Measurements from ENCODE around the gene ALDH8A1.
A peak's percentile ranks its signal among the peaks of the same experiment; 100 is the strongest.

The ALDH8A1 gene

DNA sequence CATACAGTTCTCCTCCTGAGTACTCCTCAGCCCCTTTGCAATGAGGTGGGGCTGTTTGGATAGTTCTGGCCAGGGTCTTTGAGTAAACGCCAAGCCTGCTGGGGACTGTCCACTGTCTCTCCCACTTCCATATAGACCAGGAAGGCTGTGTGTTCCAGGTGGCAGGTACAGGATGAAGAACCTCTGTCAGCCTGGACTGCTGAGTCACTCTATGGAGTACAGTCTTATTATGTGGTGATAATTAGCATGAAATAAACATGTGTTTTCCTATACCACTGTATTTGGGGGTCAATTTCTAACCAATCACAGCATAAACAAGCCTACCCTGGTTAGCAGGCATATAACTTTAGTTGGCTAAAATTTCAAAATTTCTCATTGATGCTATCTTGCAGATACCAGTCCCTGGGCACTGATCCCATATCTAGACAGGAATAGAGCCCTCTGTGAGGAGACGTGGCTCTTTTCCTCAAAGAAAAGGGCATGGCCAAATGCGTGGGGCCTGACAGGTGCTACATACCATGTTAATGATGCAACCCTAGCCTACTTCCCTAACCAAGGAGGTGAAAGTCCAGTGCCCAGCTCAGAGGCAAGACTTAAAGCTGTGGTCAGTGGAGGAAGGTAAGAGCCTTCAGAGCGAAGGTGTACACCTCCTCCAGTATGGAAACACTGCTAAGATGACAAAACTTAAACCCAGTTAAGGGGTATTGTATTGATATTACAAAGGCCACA lies 4.5 kb upstream of the ALDH8A1 start:
- H3K27me3 ChIP-seq (replicated peaks; ENCODE audit: control insufficient read depth, insufficient read depth, low read length, poor library complexity, severe bottlenecking) = no peaks in the 10 kb centered on the region
- no peaks in the 10 kb centered on the region for H3K36me3 ChIP-seq (ENCODE audit: control insufficient read depth, insufficient read depth, low read length)
- no peak for DNase-seq
- H3K9me3 ChIP-seq (ENCODE audit: control insufficient read depth, low read length) = no peaks in the 10 kb centered on the region
- no peak overlapping the region for H3K4me3 ChIP-seq (ENCODE audit: insufficient read depth, low read depth, low read length, poor library complexity, severe bottlenecking)
- H3K4me1 ChIP-seq (ENCODE audit: control insufficient read depth, insufficient read depth, low read length, poor library complexity, severe bottlenecking) = no peaks in the 10 kb centered on the region
- H3K27ac ChIP-seq (ENCODE audit: insufficient read depth, low read length, poor library complexity, severe bottlenecking) = no peak overlapping the region

DNA sequence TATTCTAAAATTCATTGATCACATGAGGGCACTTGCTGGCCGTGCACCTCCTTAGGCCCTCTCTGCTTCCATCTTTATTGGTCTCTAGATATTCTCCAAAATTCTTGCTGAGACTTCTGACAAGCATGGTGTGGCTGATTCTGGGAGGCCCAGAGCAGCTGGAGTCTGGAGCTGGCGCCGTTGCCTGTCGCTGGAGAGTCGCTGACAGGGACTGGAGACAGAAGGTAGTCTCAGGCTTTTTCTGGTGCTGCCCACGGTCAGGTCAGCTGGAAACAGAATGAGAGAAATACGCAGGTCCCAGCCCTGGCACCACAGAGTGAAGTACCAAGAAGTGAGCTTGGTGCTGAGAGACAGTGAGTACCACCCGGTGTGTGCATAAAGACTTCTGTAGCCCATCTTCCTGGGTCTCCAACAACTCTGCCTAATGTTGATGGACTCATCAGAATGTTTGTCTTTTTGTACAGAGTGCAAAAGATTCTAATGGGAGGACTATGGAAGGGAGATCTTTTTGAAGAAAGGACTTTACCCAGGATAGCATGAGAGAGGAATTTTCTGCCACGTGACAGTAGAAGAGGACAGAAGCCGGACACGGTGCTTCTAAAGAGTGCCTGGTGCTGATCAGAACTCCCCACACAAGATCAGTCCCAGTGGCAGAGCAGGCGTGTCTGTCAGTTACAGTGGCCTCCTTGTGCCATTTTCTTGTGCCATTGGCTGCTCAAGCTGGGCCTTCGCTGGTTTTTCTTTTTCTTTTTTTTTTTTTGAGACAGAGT lies 1.8 kb upstream of the ALDH8A1 start:
- Histone ChIP-seq H3K4me1 (ENCODE audit: control insufficient read depth, insufficient read depth, low read length, poor library complexity, severe bottlenecking) (no peaks in the 10 kb centered on the region), H3K9me3 (ENCODE audit: control insufficient read depth, low read length) (no peaks in the 10 kb centered on the region), H3K4me3 (ENCODE audit: insufficient read depth, low read depth, low read length, poor library complexity, severe bottlenecking) (no peak overlapping the region), H3K27ac (ENCODE audit: insufficient read depth, low read length, poor library complexity, severe bottlenecking) (no peak overlapping the region), H3K36me3 (ENCODE audit: control insufficient read depth, insufficient read depth, low read length) (no peaks in the 10 kb centered on the region), H3K27me3 (replicated peaks; ENCODE audit: control insufficient read depth, insufficient read depth, low read length, poor library complexity, severe bottlenecking) (no peaks in the 10 kb centered on the region)
- DNase-seq = no peak

DNA sequence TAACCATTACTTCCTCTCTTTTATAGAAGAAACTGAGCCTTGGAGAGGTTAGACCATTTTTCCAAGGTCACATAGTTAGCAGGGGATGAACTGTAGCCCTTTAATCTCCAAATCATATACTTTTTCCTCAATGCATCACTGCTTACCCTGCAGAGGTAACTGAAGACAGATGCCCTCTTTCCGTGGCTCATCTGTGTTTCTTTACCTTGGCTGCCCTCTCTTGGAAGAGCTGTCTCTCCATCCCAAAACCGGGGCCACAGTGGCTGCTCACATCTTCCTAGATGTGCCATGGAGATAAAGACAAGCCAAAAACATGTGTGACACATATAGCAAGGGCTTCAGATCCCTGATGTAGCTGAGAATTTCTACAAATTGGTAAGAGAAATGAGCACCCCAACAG lies 581 bp upstream of the ALDH8A1 start:
- H3K36me3 ChIP-seq (ENCODE audit: control insufficient read depth, insufficient read depth, low read length) = no peaks in the 10 kb centered on the region
- no peaks in the 10 kb centered on the region for H3K4me1 ChIP-seq (ENCODE audit: control insufficient read depth, insufficient read depth, low read length, poor library complexity, severe bottlenecking)
- no peak overlapping the region for H3K27ac ChIP-seq (ENCODE audit: insufficient read depth, low read length, poor library complexity, severe bottlenecking)
- H3K27me3 ChIP-seq (replicated peaks; ENCODE audit: control insufficient read depth, insufficient read depth, low read length, poor library complexity, severe bottlenecking) = no peaks in the 10 kb centered on the region
- no peaks in the 10 kb centered on the region for H3K9me3 ChIP-seq (ENCODE audit: control insufficient read depth, low read length)
- DNase-seq = no peak
- H3K4me3 ChIP-seq (ENCODE audit: insufficient read depth, low read depth, low read length, poor library complexity, severe bottlenecking) = no peak overlapping the region

DNA sequence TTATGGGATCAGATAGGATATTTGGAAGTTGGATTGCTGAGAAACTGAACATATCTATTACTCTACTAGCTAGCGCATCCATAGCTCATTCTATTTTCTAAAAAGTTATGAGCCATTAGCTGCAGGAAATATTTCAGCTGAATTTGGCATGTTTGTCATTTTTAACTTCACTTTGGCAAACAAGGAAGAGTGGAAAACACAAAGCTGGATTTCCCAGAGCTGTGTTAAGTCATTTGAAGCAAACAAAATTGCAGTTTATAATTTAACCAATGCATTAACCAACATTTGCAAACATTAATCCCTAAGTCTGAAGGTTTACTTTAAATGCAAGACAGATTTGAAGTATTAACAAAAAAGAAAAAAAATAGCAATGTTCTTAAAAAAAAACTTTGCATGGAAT lies 1.2 kb downstream of the ALDH8A1 start:
- Histone ChIP-seq H3K27me3 (replicated peaks; ENCODE audit: control insufficient read depth, insufficient read depth, low read length, poor library complexity, severe bottlenecking) (no peaks in the 10 kb centered on the region), H3K4me1 (ENCODE audit: control insufficient read depth, insufficient read depth, low read length, poor library complexity, severe bottlenecking) (no peaks in the 10 kb centered on the region), H3K4me3 (ENCODE audit: insufficient read depth, low read depth, low read length, poor library complexity, severe bottlenecking) (no peak overlapping the region), H3K36me3 (ENCODE audit: control insufficient read depth, insufficient read depth, low read length) (no peaks in the 10 kb centered on the region), H3K9me3 (ENCODE audit: control insufficient read depth, low read length) (no peaks in the 10 kb centered on the region), H3K27ac (ENCODE audit: insufficient read depth, low read length, poor library complexity, severe bottlenecking) (no peak overlapping the region)
- no peak for DNase-seq

DNA sequence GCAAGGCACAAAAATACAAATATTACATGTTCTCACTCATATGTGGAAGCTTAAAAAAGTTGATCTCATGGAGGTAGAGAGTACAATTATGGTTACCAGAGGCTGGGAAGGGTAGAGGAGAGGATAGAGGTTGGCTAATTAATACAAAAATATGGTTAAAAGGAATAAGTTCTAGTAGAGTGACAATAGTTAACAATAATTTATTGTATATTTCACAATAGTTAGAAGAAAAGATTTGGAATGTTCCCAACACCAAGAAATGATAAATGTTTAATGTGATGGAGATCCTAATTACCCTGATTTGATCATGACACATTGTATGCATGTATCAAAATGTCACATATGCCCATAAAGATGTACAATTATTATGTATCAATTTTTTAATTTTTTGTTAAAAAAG lies 1.8 kb downstream of the ALDH8A1 start:
- no peaks in the 10 kb centered on the region for H3K4me1 ChIP-seq (ENCODE audit: control insufficient read depth, insufficient read depth, low read length, poor library complexity, severe bottlenecking)
- H3K27me3 ChIP-seq (replicated peaks; ENCODE audit: control insufficient read depth, insufficient read depth, low read length, poor library complexity, severe bottlenecking) = no peaks in the 10 kb centered on the region
- no peak overlapping the region for H3K4me3 ChIP-seq (ENCODE audit: insufficient read depth, low read depth, low read length, poor library complexity, severe bottlenecking)
- no peak overlapping the region for H3K27ac ChIP-seq (ENCODE audit: insufficient read depth, low read length, poor library complexity, severe bottlenecking)
- H3K9me3 ChIP-seq (ENCODE audit: control insufficient read depth, low read length) = no peaks in the 10 kb centered on the region
- no peaks in the 10 kb centered on the region for H3K36me3 ChIP-seq (ENCODE audit: control insufficient read depth, insufficient read depth, low read length)
- DNase-seq = no peak

DNA sequence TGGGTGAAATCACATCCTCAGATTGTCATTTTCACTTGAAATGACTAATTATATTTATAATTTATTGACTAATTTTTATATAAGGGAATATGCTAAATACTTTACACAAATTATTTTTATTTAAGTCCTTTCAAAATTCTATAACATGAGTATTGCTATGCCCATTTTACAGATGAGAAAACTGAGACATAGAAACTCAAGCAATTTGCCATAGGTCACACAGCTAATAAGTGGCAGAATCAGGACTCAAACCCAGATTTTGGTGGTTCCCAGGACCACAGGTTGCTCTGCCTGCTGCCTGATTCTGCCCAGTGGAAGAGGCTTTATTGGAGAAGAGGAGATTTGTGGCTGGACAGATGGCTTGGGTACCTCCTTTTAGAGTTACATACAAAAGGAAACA lies 4.9 kb downstream of the ALDH8A1 start:
- H3K9me3 ChIP-seq (ENCODE audit: control insufficient read depth, low read length) = no peaks in the 10 kb centered on the region
- H3K27ac ChIP-seq (ENCODE audit: insufficient read depth, low read length, poor library complexity, severe bottlenecking) = no peak overlapping the region
- H3K4me3 ChIP-seq (ENCODE audit: insufficient read depth, low read depth, low read length, poor library complexity, severe bottlenecking) = no peak overlapping the region
- no peaks in the 10 kb centered on the region for H3K36me3 ChIP-seq (ENCODE audit: control insufficient read depth, insufficient read depth, low read length)
- H3K4me1 ChIP-seq (ENCODE audit: control insufficient read depth, insufficient read depth, low read length, poor library complexity, severe bottlenecking) = no peaks in the 10 kb centered on the region
- no peaks in the 10 kb centered on the region for H3K27me3 ChIP-seq (replicated peaks; ENCODE audit: control insufficient read depth, insufficient read depth, low read length, poor library complexity, severe bottlenecking)
- DNase-seq = no peak

DNA sequence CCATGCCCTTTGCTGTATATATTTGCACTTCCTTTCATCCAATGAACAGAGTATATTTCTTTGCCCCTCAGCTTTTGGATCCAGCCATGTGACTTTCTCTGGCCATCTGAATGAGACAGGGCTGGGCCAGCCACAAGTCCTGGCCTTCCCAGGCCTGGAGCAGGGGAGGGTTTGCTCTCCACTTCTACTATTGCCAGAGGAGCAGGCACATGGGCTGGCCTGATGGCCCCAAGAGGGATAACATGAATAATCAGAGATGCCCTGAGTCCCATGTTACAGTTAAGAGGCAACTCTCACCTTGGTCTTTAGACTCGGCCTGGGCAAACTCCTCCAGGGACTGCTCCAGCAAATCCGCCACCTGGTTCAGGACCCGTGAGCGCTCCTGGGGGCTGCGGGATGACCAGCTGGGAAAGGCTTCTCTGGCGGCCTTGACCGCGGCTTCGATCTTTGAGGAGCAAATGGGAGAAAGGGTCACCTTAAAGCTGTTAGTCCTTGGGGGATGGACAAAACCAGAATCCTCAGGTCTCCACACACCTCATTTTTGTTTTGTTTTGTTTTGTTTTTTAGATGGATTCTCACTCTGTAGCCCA lies 6.3 kb downstream of the ALDH8A1 start:
- Histone ChIP-seq H3K9me3 (ENCODE audit: control insufficient read depth, low read length) (no peaks in the 10 kb centered on the region), H3K4me3 (ENCODE audit: insufficient read depth, low read depth, low read length, poor library complexity, severe bottlenecking) (no peak overlapping the region), H3K27me3 (replicated peaks; ENCODE audit: control insufficient read depth, insufficient read depth, low read length, poor library complexity, severe bottlenecking) (no peaks in the 10 kb centered on the region), H3K36me3 (ENCODE audit: control insufficient read depth, insufficient read depth, low read length) (no peaks in the 10 kb centered on the region), H3K4me1 (ENCODE audit: control insufficient read depth, insufficient read depth, low read length, poor library complexity, severe bottlenecking) (no peaks in the 10 kb centered on the region), H3K27ac (ENCODE audit: insufficient read depth, low read length, poor library complexity, severe bottlenecking) (no peak overlapping the region)
- no peak for DNase-seq

DNA sequence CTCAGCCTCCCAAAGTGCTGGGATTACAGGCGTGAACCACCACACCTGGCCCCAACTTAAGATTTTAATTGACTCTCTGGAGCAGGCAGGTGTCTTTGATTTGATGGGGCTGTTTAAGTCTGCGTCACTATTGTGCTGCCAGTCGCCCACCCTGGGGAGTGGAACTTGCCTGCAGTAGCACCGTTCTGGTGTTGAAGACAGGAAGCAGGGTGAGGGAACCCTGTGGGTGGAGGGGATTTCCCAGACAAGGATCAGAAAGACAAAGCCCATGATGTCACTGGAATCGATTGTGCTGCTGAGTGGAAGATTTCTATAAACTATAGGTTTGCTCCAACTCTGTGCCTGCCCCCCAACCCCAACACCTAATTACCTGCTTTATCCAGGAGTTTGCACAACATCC lies 11.0 kb downstream of the ALDH8A1 start:
- Histone ChIP-seq H3K36me3 (ENCODE audit: control insufficient read depth, insufficient read depth, low read length) (no peaks in the 10 kb centered on the region), H3K27me3 (replicated peaks; ENCODE audit: control insufficient read depth, insufficient read depth, low read length, poor library complexity, severe bottlenecking) (no peaks in the 10 kb centered on the region), H3K4me1 (ENCODE audit: control insufficient read depth, insufficient read depth, low read length, poor library complexity, severe bottlenecking) (no peaks in the 10 kb centered on the region), H3K4me3 (ENCODE audit: insufficient read depth, low read depth, low read length, poor library complexity, severe bottlenecking) (no peak overlapping the region), H3K9me3 (ENCODE audit: control insufficient read depth, low read length) (no peaks in the 10 kb centered on the region), H3K27ac (ENCODE audit: insufficient read depth, low read length, poor library complexity, severe bottlenecking) (no peak overlapping the region)
- DNase-seq = peak in 2 of 3 donors; percentile 3 to 15

DNA sequence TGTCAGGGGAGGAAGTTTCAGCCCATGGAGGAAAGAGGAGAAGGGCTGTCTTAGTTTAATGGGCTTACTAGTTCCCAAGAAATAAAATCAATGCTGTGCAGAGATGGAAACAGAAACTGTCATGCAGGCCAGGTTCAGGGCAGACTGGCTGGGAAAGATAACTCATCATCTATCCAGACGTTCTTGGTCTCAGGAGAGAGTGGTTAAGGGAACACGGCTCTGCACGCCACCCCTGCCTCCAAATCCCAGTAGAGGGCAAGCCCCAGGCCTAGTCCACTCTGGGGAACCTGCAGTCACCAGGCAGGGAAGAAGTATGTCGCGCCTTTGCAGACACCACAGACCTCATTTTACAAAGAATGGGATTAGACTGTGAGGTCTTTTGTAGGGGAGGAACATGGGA lies 12.5 kb downstream of the ALDH8A1 start:
- H3K27me3 ChIP-seq (replicated peaks; ENCODE audit: control insufficient read depth, insufficient read depth, low read length, poor library complexity, severe bottlenecking) = no peaks in the 10 kb centered on the region
- no peak overlapping the region for H3K4me3 ChIP-seq (ENCODE audit: insufficient read depth, low read depth, low read length, poor library complexity, severe bottlenecking)
- H3K9me3 ChIP-seq (ENCODE audit: control insufficient read depth, low read length) = no peaks in the 10 kb centered on the region
- no peak for DNase-seq
- no peaks in the 10 kb centered on the region for H3K36me3 ChIP-seq (ENCODE audit: control insufficient read depth, insufficient read depth, low read length)
- H3K27ac ChIP-seq (ENCODE audit: insufficient read depth, low read length, poor library complexity, severe bottlenecking) = no peak overlapping the region
- no peaks in the 10 kb centered on the region for H3K4me1 ChIP-seq (ENCODE audit: control insufficient read depth, insufficient read depth, low read length, poor library complexity, severe bottlenecking)

DNA sequence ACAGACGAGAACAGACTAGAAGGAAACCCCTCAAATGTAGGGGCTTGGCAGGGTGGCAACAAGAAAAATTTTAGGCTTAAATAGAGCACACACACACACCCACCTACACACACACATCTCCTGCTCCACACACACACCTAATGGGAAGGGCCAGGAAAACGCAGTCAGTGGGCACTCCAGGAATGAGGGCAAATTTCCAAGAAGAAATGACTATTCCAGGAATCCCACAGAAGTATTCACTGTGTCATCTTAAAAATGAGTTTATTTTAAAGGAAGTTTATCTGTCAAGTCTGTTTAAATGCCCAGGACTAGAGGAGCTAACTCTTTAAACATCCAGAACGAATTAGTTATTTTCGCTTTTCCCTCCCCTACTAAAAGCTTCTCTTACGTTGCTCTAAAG lies 13.0 kb downstream of the ALDH8A1 start:
- no peaks in the 10 kb centered on the region for H3K36me3 ChIP-seq (ENCODE audit: control insufficient read depth, insufficient read depth, low read length)
- no peak for DNase-seq
- no peaks in the 10 kb centered on the region for H3K27me3 ChIP-seq (replicated peaks; ENCODE audit: control insufficient read depth, insufficient read depth, low read length, poor library complexity, severe bottlenecking)
- no peak overlapping the region for H3K4me3 ChIP-seq (ENCODE audit: insufficient read depth, low read depth, low read length, poor library complexity, severe bottlenecking)
- H3K9me3 ChIP-seq (ENCODE audit: control insufficient read depth, low read length) = no peaks in the 10 kb centered on the region
- H3K27ac ChIP-seq (ENCODE audit: insufficient read depth, low read length, poor library complexity, severe bottlenecking) = no peak overlapping the region
- H3K4me1 ChIP-seq (ENCODE audit: control insufficient read depth, insufficient read depth, low read length, poor library complexity, severe bottlenecking) = no peaks in the 10 kb centered on the region
